Mucosa of gallbladder (tissue), 1 donor: ENCODE measurements around the gene COX7A2L. TPM values are rescaled to one million over a fixed set of nuclear protein-coding genes. Genes with fewer than 3 reads are reported as not detected.
"Not testable (repeated sequence)": the region's sequence is repeated elsewhere in the genome, so short reads cannot be mapped to it uniquely, and the experiment has no call there.

Experiments used
- DNase-seq: peaks from one replicate; pipeline ENCODE4 v3.0.0-alpha.2; 2020; ENCODE audit warnings: low spot score
- total RNA-seq: library from RNA; stranded (reverse); gene quantifications from one replicate; pipeline ENCODE4 v1.2.1, GENCODE V29; 2021
- donor health status: DM: no; HTN: no; CAD: no.

The COX7A2L gene
- total RNA-seq, 1 donor from 2014 or later = 91.5 TPM

DNA sequence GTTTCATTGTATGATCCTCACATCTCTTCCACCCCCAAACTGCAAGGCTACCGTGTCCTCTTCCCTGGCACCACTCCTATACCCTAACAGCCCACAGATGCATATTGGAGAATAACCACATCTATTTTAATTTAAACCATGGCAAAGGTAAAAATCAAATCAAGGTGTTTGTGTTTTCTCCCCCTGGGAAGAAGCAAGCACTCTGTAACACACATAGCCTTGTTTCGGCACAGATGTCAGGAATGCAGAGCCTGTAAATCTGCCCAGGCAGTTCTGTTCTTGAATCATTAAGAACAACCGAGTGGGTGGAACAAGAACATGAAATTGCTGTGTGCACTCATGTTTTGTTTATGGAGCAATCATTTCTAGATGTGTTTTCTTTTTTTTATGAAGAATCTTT is 6.8 kb upstream of the COX7A2L start:
- DNase-seq = no peak

- no peak for DNase-seq
These were observed 5.4 kb upstream of the COX7A2L start for GRCh38 chr2:42366411-42366810.

DNA sequence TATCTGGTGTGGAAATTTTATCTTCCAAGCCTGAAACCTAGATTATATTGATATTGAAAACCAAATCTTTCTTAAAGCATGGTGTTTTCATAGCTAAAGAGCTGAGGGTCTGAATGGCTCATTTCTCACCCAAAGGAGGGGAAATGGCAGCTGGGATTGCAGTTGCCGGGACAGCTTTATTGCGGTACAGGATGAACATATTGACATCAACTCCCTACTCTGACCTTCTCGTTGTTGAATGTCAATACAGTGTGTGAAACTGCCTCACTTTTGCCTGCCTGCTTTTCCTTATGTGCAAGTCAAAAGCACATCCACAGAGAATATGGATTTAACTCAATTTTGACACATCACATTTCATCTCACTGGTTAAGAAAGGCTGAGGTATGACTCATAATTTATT is 3.6 kb upstream of the COX7A2L start:
- DNase-seq = no peak

DNA sequence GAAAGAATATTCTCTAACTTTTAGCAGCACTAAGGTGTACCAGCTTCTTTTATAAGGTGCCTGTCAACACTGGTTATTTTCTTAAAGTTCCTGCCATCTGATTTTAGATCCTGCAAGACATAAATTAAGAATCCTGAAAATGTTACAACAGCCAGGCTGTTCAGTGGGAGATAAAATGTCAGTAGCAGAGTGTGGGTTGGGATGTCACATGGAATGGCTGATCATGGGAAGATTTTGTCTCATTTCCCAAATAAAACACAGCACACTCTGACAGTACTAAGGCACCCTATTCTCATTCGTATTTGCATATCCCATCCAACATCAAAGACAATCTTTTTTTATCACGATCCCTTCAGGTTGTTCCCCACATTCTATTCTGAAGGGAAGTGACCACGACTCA is 2.4 kb upstream of the COX7A2L start:
- DNase-seq = no peak

- DNase-seq = no peak
These were observed 789 bp upstream of the COX7A2L start for GRCh38 chr2:42361728-42362283.

GRCh38 chr2:42360493-42360889 is 526 bp downstream of the COX7A2L start:
- no peak for DNase-seq

DNA sequence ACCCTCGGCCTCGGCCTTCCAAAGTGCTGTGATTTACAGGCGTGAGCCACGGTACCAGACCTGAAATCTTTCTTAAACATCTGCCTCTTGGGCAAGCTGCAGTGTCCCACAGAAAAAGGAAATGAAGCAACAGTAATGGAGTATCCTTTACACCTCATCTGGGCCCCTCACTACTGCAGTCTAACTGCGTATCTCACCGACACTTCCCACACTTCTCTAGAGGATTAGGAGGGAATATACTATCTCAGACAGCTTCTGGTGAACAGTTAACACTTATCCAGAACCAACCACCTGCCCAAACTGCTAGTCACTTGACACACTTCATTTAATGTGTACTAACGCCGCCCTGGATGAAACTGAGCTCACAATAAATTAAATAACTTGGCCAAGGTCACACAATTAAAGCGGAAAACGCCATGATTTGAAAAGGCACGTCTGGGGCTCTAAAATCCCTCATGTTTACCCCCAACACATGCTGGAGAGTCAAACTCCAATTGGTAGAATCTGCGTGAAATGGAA is 993 bp downstream of the COX7A2L start:
- DNase-seq = no peak

- no peak for DNase-seq
These were observed 1.6 kb downstream of the COX7A2L start for GRCh38 chr2:42359304-42359964.

GRCh38 chr2:42353792-42354429 is 7.1 kb downstream of the COX7A2L start:
- DNase-seq = no peak

GRCh38 chr2:42351864-42352263 is 9.2 kb downstream of the COX7A2L start:
- DNase-seq = no peak

GRCh38 chr2:42350434-42351063 is 10.5 kb downstream of the COX7A2L start:
- no peak for DNase-seq

DNA sequence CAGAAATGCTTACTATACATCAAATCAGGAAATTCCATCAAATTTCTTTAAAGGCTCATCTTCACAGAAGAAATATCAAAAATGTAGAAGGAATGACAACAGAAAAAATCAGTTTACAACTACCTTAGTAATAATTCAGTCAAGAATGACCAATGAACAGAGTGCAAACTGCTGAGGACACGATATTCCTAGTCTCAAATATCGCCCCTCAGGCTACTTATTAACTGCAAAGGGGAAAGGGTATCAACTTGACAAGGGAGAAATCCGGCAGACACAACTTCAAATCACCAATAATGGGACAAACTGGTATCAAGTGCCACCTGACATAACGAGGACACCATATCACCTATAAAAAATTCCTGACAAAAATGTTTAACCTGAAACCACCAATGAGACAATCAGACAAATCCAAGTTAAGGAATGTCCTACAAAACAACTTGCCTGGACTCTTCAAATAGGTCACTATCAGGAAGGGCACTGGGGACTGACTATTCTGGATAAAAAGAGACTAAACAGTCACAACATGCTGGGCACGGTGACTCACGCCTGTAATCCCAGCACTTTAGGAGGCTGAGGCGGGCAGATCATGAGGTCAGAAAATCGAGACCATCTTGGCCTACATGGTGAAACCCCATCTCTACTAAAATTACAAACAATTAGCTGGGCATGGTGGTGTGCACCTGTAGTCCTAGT is 12.8 kb downstream of the COX7A2L start:
- DNase-seq = no peak

DNA sequence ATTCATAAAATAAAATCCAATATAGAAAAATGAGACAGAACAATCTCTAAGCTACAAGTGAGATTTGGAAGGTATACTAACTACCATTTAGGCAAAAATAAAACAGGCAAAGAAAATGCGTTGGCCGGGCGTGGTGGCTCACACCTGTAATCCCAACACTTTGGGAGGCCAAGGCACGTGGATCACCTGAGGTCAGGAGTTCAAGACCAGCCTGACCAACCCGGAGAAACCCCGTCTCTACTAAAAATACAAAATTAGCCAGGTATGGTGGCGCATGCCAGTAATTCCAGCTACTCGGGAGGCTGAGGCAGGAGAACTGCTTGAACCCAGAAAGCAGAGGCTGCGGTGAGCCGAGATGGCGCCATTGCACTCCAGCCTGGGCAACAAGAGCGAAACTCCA is 13.5 kb downstream of the COX7A2L start:
- DNase-seq = not testable (repeated sequence)

- DNase-seq = not testable (repeated sequence)
These were observed 14.2 kb downstream of the COX7A2L start for GRCh38 chr2:42346856-42347255.

GRCh38 chr2:42345986-42346385 is 15.0 kb downstream of the COX7A2L start:
- DNase-seq = no peak

DNA sequence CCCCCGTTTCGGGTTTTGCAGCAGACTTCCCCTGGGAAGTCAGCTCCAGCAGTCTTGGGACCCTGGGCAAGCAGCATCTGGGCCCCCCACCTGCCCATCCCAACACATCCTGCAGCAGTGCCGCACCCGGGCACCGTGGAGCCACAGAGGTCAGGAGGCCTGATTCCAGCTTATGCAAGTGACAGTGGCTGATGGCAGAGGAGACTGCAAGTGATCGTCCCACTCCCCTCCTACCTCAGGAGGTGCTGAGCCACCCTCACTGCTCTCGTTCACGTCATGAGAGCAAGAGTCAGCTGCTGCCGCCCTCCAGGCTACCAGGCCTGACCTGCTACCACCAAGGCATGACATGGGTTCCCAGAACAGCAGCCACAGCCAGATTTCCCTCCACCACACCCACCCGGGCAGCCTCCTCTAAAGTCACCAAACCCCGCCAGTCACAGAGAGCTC is 18.2 kb downstream of the COX7A2L start:
- DNase-seq = no peak

GRCh38 chr2:42342061-42342794 is 18.8 kb downstream of the COX7A2L start:
- peak; percentile 67 for DNase-seq

- no peak for DNase-seq
These were observed 19.9 kb downstream of the COX7A2L start for GRCh38 chr2:42340938-42341636.

GRCh38 chr2:42340045-42340937 is 20.7 kb downstream of the COX7A2L start:
- no peak for DNase-seq
